Panc1 (cell line): ENCODE measurements around the gene IDH2. TPM values are rescaled to one million over a fixed set of nuclear protein-coding genes. Genes with fewer than 3 reads are reported as not detected.

Source experiments
- ATAC-seq: fragments of 200-7000 bp; cut with Tn5 transposase; 2 replicates; pipeline ENCODE4 v1.9.1; 2020; ENCODE audit warnings: mild to moderate bottlenecking, moderate library complexity
- BruUV-seq: library from RNA; stranded (reverse); fragments of 400-500 nt; replicated peaks from 2 replicates; lab custom pipeline; 2021; lab: Mats Ljungman, UMichigan
- CTCF ChIA-PET: fragments of 300-600 bp; sonication (Branson Sonifier 250); formaldehyde crosslinking; loops from one replicate; lab custom pipeline; 2022; ENCODE audit warnings: antibody characterized with exemption; lab: Charles Lee
- POLR2A ChIA-PET: fragments of 300-600 bp; sonication (Branson Sonifier 250); formaldehyde crosslinking; loops from one replicate; lab custom pipeline; 2022; ENCODE audit warnings: antibody characterized with exemption; lab: Charles Lee
- DNase-seq: peaks from one replicate; pipeline ENCODE4 v3.0.0-alpha.2; 2010; ENCODE audit warnings: low read depth, low spot score
- H3K27ac ChIP-seq: 2 replicates; pipeline ENCODE4 v1.5.1; 2011; ENCODE audit warnings: mild to moderate bottlenecking, low read length, inconsistent platforms
- H3K27me3 ChIP-seq: fragments of 200-500 bp; sonication (Bioruptor generic); 2 replicates; pipeline ENCODE4 v1.6.0; 2014; ENCODE audit warnings: low read length, inconsistent platforms; ENCODE audit not compliant: control insufficient read depth, insufficient read depth
- H3K36me3 ChIP-seq: fragments of 200-500 bp; sonication (Bioruptor generic); 2 replicates; pipeline ENCODE4 v1.5.1; 2014; ENCODE audit warnings: inconsistent platforms, mild to moderate bottlenecking, low read length, moderate library complexity; ENCODE audit not compliant: control insufficient read depth, insufficient read depth
- H3K4me1 ChIP-seq: 2 replicates; pipeline ENCODE4 v1.5.1; 2011; ENCODE audit warnings: inconsistent platforms, mild to moderate bottlenecking, low read length, moderate library complexity; ENCODE audit not compliant: control insufficient read depth, insufficient read depth
- H3K4me3 ChIP-seq, 2 experiments: 2 replicates each; pipeline ENCODE4 v1.5.1; 2011 to 2012; ENCODE audit warnings: low read depth in 2 of 2, low read length in 2 of 2, mild to moderate bottlenecking in 2 of 2, inconsistent platforms in 1 of 2, moderate library complexity in 1 of 2
- H3K9me3 ChIP-seq: fragments of 200-500 bp; sonication (Bioruptor generic); 2 replicates; pipeline ENCODE4 v1.5.1; 2014; ENCODE audit warnings: low read depth, mild to moderate bottlenecking, inconsistent platforms, low read length, moderate library complexity; ENCODE audit not compliant: control insufficient read depth, insufficient read depth
- CTCF ChIP-seq: fragments of 450-650 bp; IDR thresholded peaks from 2 replicates; pipeline ENCODE4 v1.5.1; 2017; ENCODE audit warnings: mild to moderate bottlenecking
- POLR2AphosphoS5 ChIP-seq: IDR thresholded peaks from 2 replicates; pipeline ENCODE4 v1.6.1; 2012; ENCODE audit warnings: mild to moderate bottlenecking, low read depth, low read length, moderate library complexity
- REST ChIP-seq, 2 experiments: IDR thresholded peaks; 2 replicates each; pipeline ENCODE4 v1.6.1; 2011 to 2012; ENCODE audit warnings: low read depth in 2 of 2, control low read depth in 1 of 2, low read length in 1 of 2, mild to moderate bottlenecking in 1 of 2, moderate library complexity in 1 of 2; ENCODE audit not compliant: insufficient read depth in 1 of 2
- SIN3A ChIP-seq: IDR thresholded peaks from 2 replicates; pipeline ENCODE4 v1.6.1; 2012; ENCODE audit warnings: low read depth, mild to moderate bottlenecking, low read length, moderate library complexity, borderline replicate concordance; ENCODE audit not compliant: insufficient read depth
- TCF7L2 ChIP-seq: IDR thresholded peaks from 2 replicates; pipeline ENCODE4 v1.6.1; 2011; ENCODE audit warnings: mild to moderate bottlenecking, low read depth, low read length, inconsistent platforms
- in situ Hi-C: cut with HindIII; loops from 2 replicates; pipeline ENCODE4 v1.10.0; 2016; ENCODE audit warnings: low sequenced_read_pairs, low pct_unique_long_range_greater_than_20kb
- intact Hi-C: fragments of 100-400 bp; cut with micrococcal nuclease; formaldehyde crosslinking; loops from one replicate; pipeline ENCODE4 v1.10.0; 2022; ENCODE audit not compliant: unreplicated experiment
- total RNA-seq: library from RNA; stranded (reverse); gene quantifications from one replicate; pipeline ENCODE4 v1.2.1, GENCODE V29; 2021; ENCODE audit not compliant: unreplicated experiment

Gene IDH2
- total RNA-seq, 1 experiment from 2014 or later: 197 TPM

GRCh38 chr15:90145259-90145658 is 43.0 kb upstream of the IDH2 start:
- ChIA-PET POLR2A (interaction anchor here (0.6 kb wide), 1 partner anchor 368 kb away, joined by 8 read pairs; no protein-coding TSS in a partner anchor), CTCF (no interaction called here)
- no TSS peak for BruUV-seq
- Histone ChIP-seq H3K36me3 (no peaks in the 10 kb centered on the region), H3K27me3 (no peaks in the 10 kb centered on the region), H3K9me3 (no peaks in the 10 kb centered on the region), H3K27ac (peak overlapping the region; percentile 71; the same call in 1 of the 2 replicates), H3K4me1 (peaks cover 31% of the 10 kb centered on the region), H3K4me3 (no peak overlapping the region)
- intact Hi-C loops (no loop called here), in situ Hi-C loops (no loop called here)
- DNase-seq (no peak), ATAC-seq (no peak)
- no peak for TF ChIP-seq REST (IDR thresholded peaks at IDR 0.05; ENCODE audit: insufficient read depth in 1 of 2, low read depth in 2 of 2, low read length in 1 of 2)
- no peak for TF ChIP-seq TCF7L2
- TF ChIP-seq CTCF: no peak
- TF ChIP-seq POLR2AphosphoS5: no peak
- no peak for TF ChIP-seq SIN3A

- POLR2A ChIA-PET: interaction anchor here (0.7 kb wide), 3 partner anchors 58 to 177 kb away, joined by 3 to 7 read pairs (median 5); partner anchors contain the start of gene SEMA4B
- peak; percentile 50 for DNase-seq
- BruUV-seq: no TSS peak
- peak; percentile 99 for ATAC-seq
- H3K36me3 ChIP-seq: no peaks in the 10 kb centered on the region
- TF ChIP-seq SIN3A (peak; percentile 54; the same call in 1 of the 2 replicates), TCF7L2 (no peak), POLR2AphosphoS5 (peak; percentile 63; the same call in 1 of the 2 replicates), CTCF (peak; percentile 97), REST (IDR thresholded peaks at IDR 0.05; ENCODE audit: insufficient read depth in 1 of 2, low read depth in 2 of 2, low read length in 1 of 2) (no peak)
- H3K27me3 ChIP-seq: no peaks in the 10 kb centered on the region
- peak overlapping the region; percentile 83 for H3K27ac ChIP-seq
- in situ Hi-C loops: no loop called here
- CTCF ChIA-PET: interaction anchor here (0.6 to 1.5 kb wide), 7 partner anchors 72 to 133 kb away, joined by 3 to 8 read pairs (median 6); partner anchors contain the start of gene TTLL13
- peaks cover 17% of the 10 kb centered on the region for H3K4me1 ChIP-seq
- H3K4me3 ChIP-seq: 0 out of 4 replicates have a peak overlapping the region, but pooled peaks of 1 of the 2 experiments have one; percentile 10
- H3K9me3 ChIP-seq: no peaks in the 10 kb centered on the region
- intact Hi-C loops: loop anchor here (2.0 kb wide), 1 partner anchor 144 kb away; no protein-coding TSS in a partner anchor
Observed at GRCh38 chr15:90143166-90143655, 40.9 kb upstream of the IDH2 start.
